Activated naive CD4-positive, alpha-beta T cell treated with anti-CD3 and anti-CD28 coated beads, Interleukin-2, amount 50 U/mL, for 72 hours (primary cell): ENCODE measurements around the gene SNAP47. TPM values are rescaled to one million over a fixed set of nuclear protein-coding genes. Genes with fewer than 3 reads are reported as not detected.

Experiments
- ATAC-seq, 2 donors: fragments of 150-1000 bp; cut with Tn5 transposase; 2 replicates each; pipeline ENCODE4 v1.10.0; 2021; ENCODE audit warnings: mild to moderate bottlenecking in 2 of 2, moderate library complexity in 2 of 2
- DNase-seq, 2 donors: peaks; one replicate each; pipeline ENCODE4 v3.0.0; 2021 to 2022; ENCODE audit warnings: low spot score in 2 of 2
- H3K27ac Mint-ChIP-seq, 2 donors: one replicate each; pipeline ENCODE4 v1.8.0; 2022; ENCODE audit warnings: mild to moderate bottlenecking in 2 of 2, mixed read lengths in 2 of 2
- H3K36me3 Mint-ChIP-seq, 2 donors: one replicate each; pipeline ENCODE4 v1.8.0; 2022; ENCODE audit warnings: mixed read lengths in 2 of 2
- H3K9me3 Mint-ChIP-seq, 2 donors: one replicate each; pipeline ENCODE4 v1.8.0; 2022; ENCODE audit warnings: mixed read lengths in 2 of 2
- total RNA-seq, 2 donors: library from RNA; stranded (reverse); gene quantifications; one replicate each; pipeline ENCODE4 v1.2.3, GENCODE V29; 2022

SNAP47 gene
- total RNA-seq, 2 donors from 2014 or later, result 33.8 to 35.8 TPM

DNA sequence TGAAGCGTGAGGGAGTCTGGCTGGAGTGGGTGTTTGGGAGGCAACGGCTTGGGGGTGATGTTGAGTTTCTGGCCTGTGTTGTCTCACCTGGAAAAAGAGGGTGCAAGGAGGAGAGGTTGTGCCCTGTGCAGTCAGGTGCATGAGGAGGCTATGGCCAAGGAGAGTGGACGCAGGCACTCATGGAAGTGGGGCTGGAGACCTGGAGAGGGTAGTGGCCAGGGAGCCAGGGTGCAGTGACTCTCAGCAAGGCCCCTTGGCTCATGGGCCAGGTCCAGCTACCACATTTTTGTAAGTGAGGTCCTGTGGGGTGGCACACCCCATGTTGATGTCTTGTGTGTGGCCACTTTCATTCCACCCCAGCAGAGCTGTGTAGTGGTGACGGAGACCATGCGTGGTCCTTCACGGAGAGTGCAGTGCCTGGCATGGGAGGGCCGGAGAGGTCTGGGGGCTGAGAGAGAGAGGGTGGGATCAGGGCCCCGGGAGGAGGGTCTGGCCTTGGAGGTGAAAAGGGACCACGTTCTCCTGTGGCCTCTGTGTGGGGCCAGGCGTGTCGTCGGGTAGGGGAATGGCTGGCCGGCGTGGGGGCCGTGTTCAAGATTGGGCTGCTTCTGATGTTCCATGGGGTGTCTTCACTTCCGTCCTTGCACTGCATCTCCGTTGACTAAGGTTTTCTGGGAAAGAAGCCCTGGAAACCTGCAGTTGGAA is 6.1 kb downstream of the SNAP47 start:
- H3K27ac Mint-ChIP-seq, result peak overlapping the region; percentile 76 to 92
- H3K36me3 Mint-ChIP-seq, result no peaks in the 10 kb centered on the region
- no peaks in the 10 kb centered on the region for H3K9me3 Mint-ChIP-seq

GRCh38 chr1:227742738-227743715 is 7.8 kb downstream of the SNAP47 start:
- no peaks in the 10 kb centered on the region for H3K36me3 Mint-ChIP-seq
- DNase-seq (no peak), ATAC-seq (peak in 1 of 2 donors; percentile 28)
- H3K9me3 Mint-ChIP-seq, result no peaks in the 10 kb centered on the region
- H3K27ac Mint-ChIP-seq, result no peak overlapping the region

More for the DNA sequence above, 6.1 kb downstream of the SNAP47 start:
- ATAC-seq, result no peak
- peak in 1 of 2 donors; percentile 47 for DNase-seq

GRCh38 chr1:227744668-227745067 is 9.4 kb downstream of the SNAP47 start:
- Mint-ChIP-seq H3K27ac (peak overlapping the region; percentile 51 to 77), H3K9me3 (no peaks in the 10 kb centered on the region), H3K36me3 (peaks cover 0 to 5% of the 10 kb centered on the region in 2 donors)
- ATAC-seq, result no peak
- DNase-seq, result no peak

DNA sequence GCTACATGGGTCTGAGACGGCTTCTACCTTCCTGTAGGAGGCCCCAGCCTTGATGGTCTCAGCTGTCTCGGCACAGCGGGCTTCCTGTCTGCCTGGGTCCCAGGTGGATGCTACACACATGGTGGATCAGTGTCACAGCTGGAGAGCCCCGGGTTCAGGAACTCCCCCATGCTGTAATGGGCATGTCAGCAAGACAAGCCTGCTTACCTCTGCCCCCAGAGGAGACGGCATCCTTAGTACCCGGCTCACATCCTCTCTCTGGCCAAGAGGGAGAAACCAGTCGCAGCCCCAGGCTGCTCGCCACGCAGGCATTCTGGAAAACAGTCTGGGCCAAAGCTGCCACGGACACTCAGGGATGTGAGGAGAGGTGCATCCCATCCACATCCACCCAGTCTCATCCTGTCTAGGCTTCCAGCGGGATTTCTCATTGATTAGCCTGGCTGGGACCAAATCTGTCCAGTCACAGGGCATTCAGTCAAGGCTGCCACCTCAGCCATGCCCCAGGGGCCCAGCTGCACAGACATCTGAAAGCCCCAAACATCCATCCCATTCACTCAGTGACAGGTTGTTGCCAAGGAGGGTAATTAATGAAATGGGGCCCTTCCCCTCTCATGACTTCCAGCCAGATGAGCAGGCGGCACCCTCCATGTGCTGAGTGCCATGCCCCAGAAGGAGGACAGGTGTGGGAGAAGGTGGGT is 10.5 kb downstream of the SNAP47 start:
- H3K36me3 Mint-ChIP-seq, result peaks cover 0 to 6% of the 10 kb centered on the region in 2 donors
- no peak overlapping the region for H3K27ac Mint-ChIP-seq
- no peak for DNase-seq
- ATAC-seq, result no peak
- no peaks in the 10 kb centered on the region for H3K9me3 Mint-ChIP-seq

DNA sequence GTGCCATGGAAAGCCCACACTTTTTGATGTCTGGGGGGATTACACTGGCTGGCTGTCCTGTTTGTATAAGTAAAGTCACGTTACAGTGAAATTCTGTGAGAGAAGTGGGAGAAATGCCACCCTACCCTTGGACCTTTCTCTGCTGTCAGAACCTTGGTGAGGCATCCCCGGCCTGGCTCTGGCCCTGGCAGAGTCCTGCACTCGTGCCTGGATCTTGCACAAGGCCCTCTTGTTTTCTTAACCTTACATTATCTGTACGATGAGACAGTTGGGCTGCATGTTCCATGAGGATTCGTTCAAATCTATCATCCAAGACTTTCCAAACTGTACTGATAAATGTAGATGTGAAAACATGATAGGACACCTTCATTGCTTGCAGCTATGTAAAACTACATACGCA is 11.4 kb downstream of the SNAP47 start:
- ATAC-seq, result no peak
- no peak for DNase-seq
- Mint-ChIP-seq H3K36me3 (peaks cover 5 to 6% of the 10 kb centered on the region in 2 donors), H3K27ac (peak overlapping the region; percentile 20 to 32), H3K9me3 (no peaks in the 10 kb centered on the region)

- no peak for DNase-seq
- Mint-ChIP-seq H3K27ac (no peak overlapping the region), H3K9me3 (no peaks in the 10 kb centered on the region), H3K36me3 (peaks cover 5 to 6% of the 10 kb centered on the region in 2 donors)
- no peak for ATAC-seq
These were observed 12.1 kb downstream of the SNAP47 start for GRCh38 chr1:227747382-227747781.

- no peak overlapping the region for H3K27ac Mint-ChIP-seq
- peaks cover 5 to 6% of the 10 kb centered on the region in 2 donors for H3K36me3 Mint-ChIP-seq
- no peaks in the 10 kb centered on the region for H3K9me3 Mint-ChIP-seq
- ATAC-seq, result peak in 1 of 2 donors; percentile 20
- no peak for DNase-seq
These were observed 12.8 kb downstream of the SNAP47 start for GRCh38 chr1:227747948-227748495.

DNA sequence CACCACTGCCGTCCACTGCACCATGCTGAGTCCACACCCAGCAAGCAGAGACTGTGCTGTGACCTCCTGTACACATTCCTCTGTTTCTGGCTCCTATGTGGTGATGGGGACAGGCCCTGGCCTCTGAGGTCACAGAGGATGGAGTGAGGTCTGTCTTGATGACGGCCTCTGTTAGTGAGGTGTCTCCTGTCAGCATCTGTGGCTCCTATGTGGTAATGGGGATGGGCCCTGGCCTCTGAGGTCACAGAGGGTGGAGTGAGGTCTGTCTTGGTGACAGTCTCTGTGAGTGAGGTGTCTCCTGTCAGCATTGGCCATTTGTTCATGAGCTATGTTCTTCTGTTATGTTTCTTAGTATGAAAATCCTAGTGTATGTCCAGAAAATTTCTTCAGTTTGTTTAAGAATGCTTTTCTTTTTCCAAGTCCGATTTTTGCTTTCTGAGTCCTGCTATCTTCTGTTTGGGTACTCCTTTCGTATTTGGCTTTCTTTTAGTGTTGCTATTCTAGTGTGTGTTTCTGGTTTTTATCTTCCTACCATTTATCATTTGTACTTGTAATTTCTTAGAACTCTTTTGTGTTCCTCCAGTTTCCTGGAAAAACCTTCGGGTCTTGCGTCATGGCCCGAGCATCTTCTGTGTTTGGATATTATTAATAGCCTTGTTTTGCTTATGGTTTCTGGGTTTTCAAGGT is 13.4 kb downstream of the SNAP47 start:
- peak; percentile 68 to 88 for ATAC-seq
- Mint-ChIP-seq H3K27ac (no peak overlapping the region), H3K9me3 (no peaks in the 10 kb centered on the region), H3K36me3 (peaks cover 5 to 6% of the 10 kb centered on the region in 2 donors)
- no peak for DNase-seq

DNA sequence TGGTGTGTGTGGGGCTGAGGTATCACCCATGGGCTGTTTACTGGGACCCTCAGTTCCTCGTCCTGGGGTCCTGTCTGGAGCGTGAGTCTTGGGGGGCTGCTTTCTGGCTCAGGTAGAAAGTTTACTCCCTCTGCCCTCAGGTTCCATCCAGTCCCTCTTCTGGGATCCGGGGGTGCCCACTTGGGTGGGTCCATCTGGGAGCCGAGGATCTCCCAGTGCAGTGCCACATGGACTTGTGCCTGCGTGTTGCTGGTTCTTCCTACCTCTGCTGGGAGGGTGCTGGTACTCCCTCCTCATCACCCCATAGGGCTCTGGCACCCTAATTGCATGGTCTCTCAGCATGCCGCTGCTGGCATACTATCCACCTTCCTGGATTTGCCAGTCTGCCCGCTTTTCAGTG is 14.0 kb downstream of the SNAP47 start:
- no peak for DNase-seq
- H3K27ac Mint-ChIP-seq, result no peak overlapping the region
- no peaks in the 10 kb centered on the region for H3K9me3 Mint-ChIP-seq
- ATAC-seq, result no peak
- peaks cover 5 to 6% of the 10 kb centered on the region in 2 donors for H3K36me3 Mint-ChIP-seq

- H3K27ac Mint-ChIP-seq, result no peak overlapping the region
- ATAC-seq, result no peak
- peaks cover 5 to 6% of the 10 kb centered on the region in 2 donors for H3K36me3 Mint-ChIP-seq
- no peak for DNase-seq
- H3K9me3 Mint-ChIP-seq, result no peaks in the 10 kb centered on the region
These were observed 14.9 kb downstream of the SNAP47 start for GRCh38 chr1:227749916-227750710.

DNA sequence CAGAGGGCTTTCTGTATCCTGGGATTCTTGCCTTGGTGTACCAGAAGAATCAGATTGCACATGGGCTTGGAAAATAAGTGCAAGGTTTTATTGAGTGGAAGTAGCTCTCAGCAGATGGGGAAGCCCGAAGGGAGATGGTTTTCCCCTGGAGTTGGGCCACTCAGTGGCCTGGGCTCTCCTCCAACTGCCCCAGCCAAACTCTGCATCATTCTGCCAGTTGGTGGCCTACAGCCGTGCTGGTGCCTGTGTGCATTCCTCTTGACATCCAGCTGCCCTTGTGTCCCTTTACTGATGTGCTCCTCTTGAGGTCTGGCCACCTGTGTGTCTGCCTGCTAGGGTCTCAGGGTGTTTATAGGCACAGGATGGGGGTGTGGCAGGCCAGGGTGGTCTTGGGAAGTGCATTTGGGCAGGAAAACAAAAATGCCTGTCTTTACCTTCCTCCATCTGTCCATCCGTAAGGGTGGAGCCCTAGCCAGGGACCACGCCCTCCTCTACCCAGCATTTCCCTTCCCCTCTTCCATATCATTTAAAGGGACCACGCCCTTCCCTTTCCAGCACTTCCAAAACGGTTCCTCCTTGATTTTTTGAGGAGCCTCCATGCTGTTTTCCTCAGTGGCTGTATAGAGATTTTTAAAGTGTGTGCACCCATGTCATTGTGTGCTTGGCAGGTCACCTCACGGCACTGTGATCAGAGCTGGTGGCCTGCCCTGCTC is 18.9 kb downstream of the SNAP47 start:
- H3K27ac Mint-ChIP-seq, result peak overlapping the region in 1 of 2 donors; percentile 36

GRCh38 chr1:227754958-227755357 is 19.7 kb downstream of the SNAP47 start:
- no peak for ATAC-seq
- H3K27ac Mint-ChIP-seq, result no peak overlapping the region
- H3K36me3 Mint-ChIP-seq, result peaks cover 7 to 23% of the 10 kb centered on the region in 2 donors
- H3K9me3 Mint-ChIP-seq, result no peaks in the 10 kb centered on the region
- DNase-seq, result no peak

More for the DNA sequence above, 18.9 kb downstream of the SNAP47 start:
- DNase-seq (no peak), ATAC-seq (no peak)
- H3K36me3 Mint-ChIP-seq, result peaks cover 11 to 15% of the 10 kb centered on the region in 2 donors
- no peaks in the 10 kb centered on the region for H3K9me3 Mint-ChIP-seq

DNA sequence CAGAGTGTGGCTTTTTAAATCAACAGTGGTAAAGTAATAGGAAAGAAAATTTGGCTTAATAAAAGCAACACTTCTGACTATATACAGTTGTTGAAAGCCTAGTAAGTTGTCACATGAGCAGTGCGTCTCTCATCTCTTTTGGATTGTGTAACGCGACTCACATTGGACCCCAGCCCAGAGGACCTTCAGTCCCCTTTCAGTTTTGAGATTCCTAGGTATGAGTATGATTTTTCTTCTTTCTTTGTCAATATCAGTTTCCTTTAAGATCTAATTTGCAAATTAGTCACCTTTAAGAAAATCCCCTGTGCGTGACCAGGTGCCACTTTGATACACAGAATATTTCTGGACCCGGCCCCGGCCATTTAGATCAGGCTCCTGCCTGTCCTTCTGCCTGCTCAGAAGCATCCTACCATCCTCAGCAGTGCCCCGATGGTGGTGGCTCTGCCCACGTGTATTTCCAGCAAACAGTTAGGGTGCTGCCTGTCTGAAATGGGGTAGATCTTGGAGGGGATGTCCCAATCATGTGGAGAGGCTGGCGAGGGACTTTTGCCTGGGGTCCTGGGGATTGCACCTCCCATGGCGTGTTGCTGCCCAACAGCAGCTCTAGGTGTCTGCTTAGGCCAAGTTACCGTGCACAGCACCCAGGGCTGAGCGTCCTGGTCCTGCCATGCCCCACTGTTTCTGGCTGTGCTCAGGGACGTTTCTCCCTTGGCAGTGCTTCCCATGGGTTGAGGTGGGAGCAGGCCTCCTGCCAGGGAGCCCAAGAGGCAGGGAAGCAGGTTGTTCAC is 21.1 kb downstream of the SNAP47 start:
- DNase-seq, result no peak
- peak overlapping the region in 1 of 2 donors; percentile 63 for H3K27ac Mint-ChIP-seq
- H3K36me3 Mint-ChIP-seq, result peaks cover 7 to 34% of the 10 kb centered on the region in 2 donors
- H3K9me3 Mint-ChIP-seq, result peaks cover 0 to 4% of the 10 kb centered on the region in 2 donors
- peak; percentile 56 to 63 for ATAC-seq

DNA sequence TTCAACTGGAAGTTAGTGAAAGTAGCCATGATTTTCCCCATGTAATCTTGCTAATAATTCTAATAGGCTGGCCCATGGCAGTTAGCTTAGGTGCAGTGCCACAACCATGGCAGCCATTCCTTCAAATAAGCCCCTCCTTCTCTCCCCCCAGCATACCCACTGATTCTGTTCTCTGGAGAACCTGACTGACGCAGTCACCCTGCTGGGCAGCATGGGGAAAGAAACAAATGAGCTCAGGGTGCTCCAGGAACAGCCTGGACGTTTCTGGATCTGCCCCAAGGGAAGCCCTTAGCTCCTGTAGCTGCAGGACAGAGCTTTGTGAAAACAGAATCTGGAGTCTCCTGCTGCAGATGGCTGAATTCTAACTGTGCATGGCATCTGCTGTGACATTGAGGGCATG is 22.5 kb downstream of the SNAP47 start:
- Mint-ChIP-seq H3K36me3 (peaks cover 7 to 36% of the 10 kb centered on the region in 2 donors), H3K9me3 (peaks cover 0 to 4% of the 10 kb centered on the region in 2 donors)
- no peak for ATAC-seq

More for the DNA sequence above, 22.5 kb downstream of the SNAP47 start:
- DNase-seq, result no peak
- H3K27ac Mint-ChIP-seq, result no peak overlapping the region
